Stimulated activated CD4-positive, alpha-beta T cell treated with anti-CD3 and anti-CD28 coated beads, Interleukin-4, amount 100 ng/mL, for 4 hours (primary cell): ENCODE results near the gene EIF4E2.

ENCODE experiments used
- DNase-seq, 2 experiments: peaks; one replicate each; pipeline ENCODE4 v3.0.0-alpha.2; 2020

Gene EIF4E2

DNA sequence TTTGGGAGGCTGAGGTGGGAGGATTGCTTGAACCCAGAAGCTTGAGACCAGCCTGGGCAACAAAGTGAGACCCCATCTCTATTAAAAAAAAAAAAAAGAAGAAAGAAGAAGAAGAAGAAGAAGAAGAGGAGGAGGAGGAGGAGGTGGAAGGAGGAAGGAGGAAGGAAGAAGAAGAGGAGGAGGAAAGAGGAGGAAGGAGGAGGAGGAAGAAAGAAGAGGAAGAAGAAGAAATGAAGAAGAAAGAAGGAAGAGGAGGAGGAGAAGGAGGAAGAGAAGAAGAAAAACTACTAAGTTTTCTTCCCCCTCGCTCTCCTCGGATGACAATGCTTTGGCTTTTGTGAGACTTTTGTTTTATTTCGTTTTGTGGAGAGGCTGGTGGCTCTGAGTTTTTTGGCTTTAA is 52.8 kb downstream of the EIF4E2 start:
- no peak for DNase-seq

DNA sequence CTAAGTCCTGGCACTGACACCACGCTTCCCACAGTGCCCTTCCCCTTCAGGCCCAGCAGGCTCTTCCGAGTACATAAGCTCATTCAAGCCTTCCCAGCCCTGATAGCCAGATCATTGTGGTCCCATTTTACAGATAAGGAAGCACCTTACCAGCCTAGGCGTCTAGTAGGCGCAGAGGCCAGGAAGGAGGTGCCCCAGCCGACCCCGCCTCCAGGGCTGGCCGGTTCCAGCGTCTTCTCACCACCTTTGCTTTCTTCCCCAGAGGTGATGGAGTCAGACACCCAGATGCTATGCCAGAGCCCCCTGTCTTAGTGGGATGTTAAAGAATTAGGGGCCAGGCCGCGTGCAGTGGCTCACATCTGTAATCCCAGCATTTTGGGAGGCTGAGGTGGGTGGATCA is 54.0 kb downstream of the EIF4E2 start:
- no peak for DNase-seq

DNA sequence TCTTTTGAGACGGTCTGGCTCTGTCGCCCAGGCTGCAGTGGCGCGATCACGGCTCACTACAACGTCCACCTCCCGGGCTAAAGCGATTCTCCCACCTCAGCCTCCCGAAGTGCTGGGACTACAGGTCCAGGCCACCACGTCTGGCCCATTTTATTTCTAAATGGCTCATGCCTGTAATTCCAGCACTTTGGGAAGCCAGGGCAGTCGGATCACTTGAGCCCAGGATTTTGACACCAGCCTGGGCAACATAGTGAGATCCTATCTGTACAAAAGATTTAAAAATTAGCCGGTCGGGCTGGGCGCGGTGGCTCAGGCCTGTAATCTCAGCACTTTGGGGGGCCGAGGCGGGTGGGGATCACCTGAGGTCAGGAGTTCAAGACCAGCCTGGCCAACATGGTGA is 56.5 kb downstream of the EIF4E2 start:
- DNase-seq = no peak

DNA sequence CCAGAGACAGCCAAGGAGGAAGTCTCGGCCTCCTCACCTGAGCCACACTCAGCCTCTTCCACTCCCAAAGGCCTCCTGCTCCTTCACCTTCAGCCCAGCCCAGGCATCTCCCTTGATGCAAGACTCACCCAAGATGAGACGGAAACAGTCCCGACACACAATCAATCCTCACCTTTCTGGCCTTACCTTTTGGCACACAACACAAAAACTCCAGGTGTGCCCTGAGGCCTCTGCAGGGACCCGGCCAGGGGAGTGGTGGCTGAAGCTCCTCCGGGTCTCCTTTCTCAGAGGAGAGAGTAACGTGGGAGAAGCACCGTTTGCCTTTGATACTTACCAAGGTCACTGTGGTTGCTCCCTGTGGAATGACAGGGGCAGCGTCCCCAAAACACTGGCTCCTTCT is 59.1 kb downstream of the EIF4E2 start:
- no peak for DNase-seq

DNA sequence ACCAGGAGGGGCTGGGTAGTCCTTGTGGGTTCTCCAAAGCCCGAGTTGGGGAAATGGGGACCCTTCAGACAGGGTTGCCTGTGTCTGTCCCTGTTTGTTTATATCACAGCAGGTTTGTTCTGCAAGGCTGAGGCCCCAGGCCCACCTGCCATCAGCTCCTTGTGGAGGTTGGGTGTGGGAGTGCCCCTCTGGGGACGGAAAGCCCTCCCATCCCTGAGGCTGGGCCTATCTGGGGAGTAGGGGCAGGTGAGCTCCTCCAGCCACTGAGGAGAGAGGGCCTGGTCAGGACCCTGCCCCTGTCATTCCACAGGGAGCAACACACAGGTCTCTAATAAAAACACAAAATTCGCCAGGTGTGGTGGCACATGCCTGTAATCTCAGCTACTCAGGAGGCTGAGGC is 59.6 kb downstream of the EIF4E2 start:
- no peak for DNase-seq

DNA sequence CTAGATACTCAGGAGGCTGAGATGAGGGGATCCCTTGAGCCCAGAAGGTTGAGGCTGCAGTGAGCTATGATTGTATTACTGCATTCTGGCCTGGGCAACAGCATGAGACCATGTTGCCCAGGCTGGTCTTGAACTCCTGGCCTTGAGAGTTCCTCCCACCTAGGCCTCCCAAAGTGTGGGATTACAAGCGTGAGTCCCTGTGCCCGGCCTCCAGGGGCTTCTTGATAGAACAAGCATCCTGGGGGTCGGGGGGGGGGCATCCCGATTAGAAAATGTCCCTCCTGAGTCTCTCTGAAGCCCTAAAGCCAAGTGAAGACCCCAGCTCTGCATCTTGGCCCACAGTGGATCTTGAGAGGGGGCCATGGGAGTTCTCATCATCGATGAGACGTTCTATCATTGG is 60.6 kb downstream of the EIF4E2 start:
- DNase-seq = no peak

DNA sequence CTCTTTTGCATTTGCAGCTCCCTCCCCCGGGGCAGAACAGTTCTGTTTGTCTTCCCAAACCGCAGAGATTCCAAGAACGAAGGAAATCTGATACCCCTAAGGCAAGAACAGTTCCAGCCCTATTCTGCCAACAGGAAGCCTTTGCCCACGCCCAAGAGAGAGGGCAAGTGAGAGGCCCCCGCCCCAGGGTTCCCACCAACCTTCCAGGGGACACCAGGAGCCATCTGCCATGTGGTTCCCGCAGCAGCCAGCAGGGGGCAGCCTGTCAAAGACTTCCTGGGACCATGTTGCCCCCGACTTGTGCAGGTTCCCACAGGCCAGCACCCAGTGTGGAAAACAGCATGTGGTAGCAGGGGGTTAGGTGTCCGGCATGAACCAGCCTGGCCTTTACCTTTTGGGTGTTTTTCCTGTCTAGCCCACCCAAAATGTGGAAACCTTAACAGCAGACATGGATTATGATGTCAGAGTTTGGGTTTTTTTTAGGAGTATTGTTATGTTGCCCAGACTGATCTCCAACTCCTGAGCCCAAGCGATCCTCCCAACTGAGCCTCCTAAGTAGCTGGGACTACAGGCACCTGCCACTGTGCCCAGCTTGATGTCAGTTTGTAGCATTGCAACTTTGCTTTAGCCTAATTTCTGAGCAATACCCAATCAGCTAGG is 61.2 kb downstream of the EIF4E2 start:
- peak; percentile 41 to 65 for DNase-seq

DNA sequence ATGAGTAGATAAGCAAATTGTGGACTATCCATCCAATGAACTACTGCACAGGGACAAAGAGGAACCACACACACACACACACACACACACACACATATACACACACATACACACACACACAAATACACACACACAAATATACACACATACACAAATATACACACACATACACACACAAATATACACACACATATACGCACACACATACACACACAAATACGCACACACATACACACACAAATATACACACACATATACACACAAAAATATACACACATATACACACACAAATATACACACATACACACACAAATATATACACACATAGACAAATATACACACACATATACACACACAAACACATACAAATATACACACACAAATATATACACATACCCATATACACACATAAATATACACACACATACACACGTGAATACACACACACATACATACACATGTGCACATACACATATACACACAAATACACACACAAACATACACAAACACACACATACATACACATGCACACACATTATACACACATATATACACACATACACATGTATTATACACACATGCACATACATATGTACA is 63.1 kb downstream of the EIF4E2 start:
- DNase-seq = no peak

DNA sequence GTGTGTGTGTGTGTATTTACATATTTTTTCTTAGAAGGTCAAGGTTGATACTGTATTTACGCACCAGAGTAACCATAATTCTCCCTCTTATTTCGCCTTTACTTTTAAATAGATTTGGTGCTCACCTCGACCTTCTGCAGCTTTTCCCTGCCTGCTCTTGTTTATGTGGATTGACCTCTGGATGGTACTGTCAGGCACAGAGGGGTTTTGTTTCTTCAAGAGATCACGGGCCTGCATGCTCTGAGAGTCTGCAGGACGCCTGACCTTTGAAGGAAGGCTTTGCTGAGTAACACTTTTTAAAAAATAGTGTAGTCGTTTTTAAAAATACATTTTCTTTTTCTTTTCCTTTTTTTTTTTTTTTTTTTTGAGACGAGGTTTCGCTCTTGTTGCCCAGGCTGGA is 64.8 kb downstream of the EIF4E2 start:
- DNase-seq = no peak
